ENCODE measurements around the gene IQCM. TPM values are rescaled to one million over a fixed set of nuclear protein-coding genes. Genes with fewer than 3 reads are reported as not detected.

The IQCM gene
- total and polyA plus RNA-seq, 10 of the 15 experiments (the other 5 are each of a cell fraction or from before 2014, with no cell fraction given), result not detected

- ChIA-PET SMC1A (ENCODE audit: uncharacterized antibody, unreplicated experiment) (no interaction called here), RAD21 (ENCODE audit: unreplicated experiment) (no interaction called here), POLR2A (no interaction called here), CTCF (no interaction called here)
- WGBS (ENCODE audit: insufficient coverage, insufficient replicate concordance, low lambda C conversion rate, missing lambda C conversion rate), result 0% methylated on average over 2 of the region's 2 CpGs
- intact Hi-C loops (cut with micrococcal nuclease; ENCODE audit: unreplicated experiment) (no loop called here), in situ Hi-C loops (cut with MboI) (no loop called here)
- Histone ChIP-seq H3K79me2 (ENCODE audit: control insufficient read depth, insufficient read depth, low read length) (no peaks in the 10 kb centered on the region), H3K4me3 (no peak overlapping the region), H3K9me3 (replicated peaks; ENCODE audit: control insufficient read depth, insufficient read depth, low read length) (no peaks in the 10 kb centered on the region), H4K20me1 (ENCODE audit: control insufficient read depth, insufficient read depth) (no peaks in the 10 kb centered on the region), H2AFZ (ENCODE audit: control insufficient read depth, low read depth, low read length) (no peak overlapping the region), H3K4me2 (ENCODE audit: control insufficient read depth, insufficient read depth) (no peak overlapping the region), H3K4me1 (ENCODE audit: control insufficient read depth, insufficient read depth, low read length) (no peaks in the 10 kb centered on the region), H3K27me3 (replicated peaks in 1 of 2; ENCODE audit: control insufficient read depth in 2 of 2, insufficient read depth in 2 of 2, low read length in 1 of 2) (no peaks in the 10 kb centered on the region), H3K9ac (ENCODE audit: control insufficient read depth, insufficient read depth, low read length) (no peak overlapping the region), H3K36me3 (ENCODE audit: control insufficient read depth in 2 of 2, insufficient read depth in 2 of 2, low read length in 1 of 2) (no peaks in the 10 kb centered on the region), H3K27ac (ENCODE audit: control insufficient read depth, insufficient read depth) (no peak overlapping the region)
- TF ChIP-seq, protein P1, sequence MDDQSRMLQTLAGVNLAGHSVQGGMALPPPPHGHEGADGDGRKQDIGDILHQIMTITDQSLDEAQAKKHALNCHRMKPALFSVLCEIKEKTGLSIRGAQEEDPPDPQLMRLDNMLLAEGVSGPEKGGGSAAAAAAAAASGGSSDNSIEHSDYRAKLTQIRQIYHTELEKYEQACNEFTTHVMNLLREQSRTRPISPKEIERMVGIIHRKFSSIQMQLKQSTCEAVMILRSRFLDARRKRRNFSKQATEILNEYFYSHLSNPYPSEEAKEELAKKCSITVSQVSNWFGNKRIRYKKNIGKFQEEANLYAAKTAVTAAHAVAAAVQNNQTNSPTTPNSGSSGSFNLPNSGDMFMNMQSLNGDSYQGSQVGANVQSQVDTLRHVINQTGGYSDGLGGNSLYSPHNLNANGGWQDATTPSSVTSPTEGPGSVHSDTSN (IDR thresholded peaks at IDR 0.05; ENCODE audit: insufficient replicate concordance, low read depth, low read length), result no peak
- no peak for TF ChIP-seq ZNF384 (IDR thresholded peaks at IDR 0.05; ENCODE audit: borderline replicate concordance, low read depth, low read length)
- TF ChIP-seq HDGF (IDR thresholded peaks at IDR 0.05), result no peak
- TF ChIP-seq RBBP5 (conservative IDR thresholded peaks at IDR 0.05), result no peak
- TF ChIP-seq, protein P2, sequence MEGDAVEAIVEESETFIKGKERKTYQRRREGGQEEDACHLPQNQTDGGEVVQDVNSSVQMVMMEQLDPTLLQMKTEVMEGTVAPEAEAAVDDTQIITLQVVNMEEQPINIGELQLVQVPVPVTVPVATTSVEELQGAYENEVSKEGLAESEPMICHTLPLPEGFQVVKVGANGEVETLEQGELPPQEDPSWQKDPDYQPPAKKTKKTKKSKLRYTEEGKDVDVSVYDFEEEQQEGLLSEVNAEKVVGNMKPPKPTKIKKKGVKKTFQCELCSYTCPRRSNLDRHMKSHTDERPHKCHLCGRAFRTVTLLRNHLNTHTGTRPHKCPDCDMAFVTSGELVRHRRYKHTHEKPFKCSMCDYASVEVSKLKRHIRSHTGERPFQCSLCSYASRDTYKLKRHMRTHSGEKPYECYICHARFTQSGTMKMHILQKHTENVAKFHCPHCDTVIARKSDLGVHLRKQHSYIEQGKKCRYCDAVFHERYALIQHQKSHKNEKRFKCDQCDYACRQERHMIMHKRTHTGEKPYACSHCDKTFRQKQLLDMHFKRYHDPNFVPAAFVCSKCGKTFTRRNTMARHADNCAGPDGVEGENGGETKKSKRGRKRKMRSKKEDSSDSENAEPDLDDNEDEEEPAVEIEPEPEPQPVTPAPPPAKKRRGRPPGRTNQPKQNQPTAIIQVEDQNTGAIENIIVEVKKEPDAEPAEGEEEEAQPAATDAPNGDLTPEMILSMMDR (IDR thresholded peaks at IDR 0.05 in 2 of 3, conservative IDR thresholded peaks at IDR 0.05 in 1 of 3; ENCODE audit: control insufficient read depth in 2 of 3, extremely low read depth in 1 of 3, insufficient read depth in 1 of 3, low read depth in 3 of 3, low read length in 3 of 3), result no peak
- TF ChIP-seq IKZF2 (IDR thresholded peaks at IDR 0.05), result no peak
- TF ChIP-seq STAT1 (conservative IDR thresholded peaks at IDR 0.05), result no peak
- no peak for TF ChIP-seq TARDBP (IDR thresholded peaks at IDR 0.05; ENCODE audit: borderline replicate concordance)
- no peak for TF ChIP-seq RELA (IDR thresholded peaks at IDR 0.05; ENCODE audit: borderline replicate concordance, partially characterized antibody)
- TF ChIP-seq HDAC2 (IDR thresholded peaks at IDR 0.05), result no peak
- no peak for TF ChIP-seq EP300 (IDR thresholded peaks at IDR 0.05; ENCODE audit: borderline replicate concordance in 1 of 2, control insufficient read depth in 1 of 2, low read depth in 2 of 2, low read length in 2 of 2)
- TF ChIP-seq GATAD2B (conservative IDR thresholded peaks at IDR 0.05; ENCODE audit: low read depth), result no peak
- TF ChIP-seq, protein P3, sequence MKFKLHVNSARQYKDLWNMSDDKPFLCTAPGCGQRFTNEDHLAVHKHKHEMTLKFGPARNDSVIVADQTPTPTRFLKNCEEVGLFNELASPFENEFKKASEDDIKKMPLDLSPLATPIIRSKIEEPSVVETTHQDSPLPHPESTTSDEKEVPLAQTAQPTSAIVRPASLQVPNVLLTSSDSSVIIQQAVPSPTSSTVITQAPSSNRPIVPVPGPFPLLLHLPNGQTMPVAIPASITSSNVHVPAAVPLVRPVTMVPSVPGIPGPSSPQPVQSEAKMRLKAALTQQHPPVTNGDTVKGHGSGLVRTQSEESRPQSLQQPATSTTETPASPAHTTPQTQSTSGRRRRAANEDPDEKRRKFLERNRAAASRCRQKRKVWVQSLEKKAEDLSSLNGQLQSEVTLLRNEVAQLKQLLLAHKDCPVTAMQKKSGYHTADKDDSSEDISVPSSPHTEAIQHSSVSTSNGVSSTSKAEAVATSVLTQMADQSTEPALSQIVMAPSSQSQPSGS (IDR thresholded peaks at IDR 0.05; ENCODE audit: low read length), result no peak
- no peak for TF ChIP-seq ESRRA (IDR thresholded peaks at IDR 0.05; ENCODE audit: low read length)
- TF ChIP-seq CREB1 (IDR thresholded peaks at IDR 0.05; ENCODE audit: low read depth), result no peak
- no TSS peak for BruUV-seq (replicated peaks)
- DNase-seq (ENCODE audit: low read depth, low spot score) (no peak), FAIRE-seq (no peak), ATAC-seq (no peak)
Measured at GRCh38 chr4:149493492-149493891, 322.2 kb downstream of the IQCM start.
